NCI-H128 (cell line): ENCODE measurements around the gene CNDP2.
"Not testable (repeated sequence)": the region's sequence is repeated elsewhere in the genome, so short reads cannot be mapped to it uniquely, and the experiment has no call there.

Source experiments
- DNase-seq: peaks from one replicate; lab custom pipeline; 2025; ENCODE audit not compliant: unreplicated experiment; lab: John Stamatoyannopoulos, UW

The CNDP2 gene

DNA sequence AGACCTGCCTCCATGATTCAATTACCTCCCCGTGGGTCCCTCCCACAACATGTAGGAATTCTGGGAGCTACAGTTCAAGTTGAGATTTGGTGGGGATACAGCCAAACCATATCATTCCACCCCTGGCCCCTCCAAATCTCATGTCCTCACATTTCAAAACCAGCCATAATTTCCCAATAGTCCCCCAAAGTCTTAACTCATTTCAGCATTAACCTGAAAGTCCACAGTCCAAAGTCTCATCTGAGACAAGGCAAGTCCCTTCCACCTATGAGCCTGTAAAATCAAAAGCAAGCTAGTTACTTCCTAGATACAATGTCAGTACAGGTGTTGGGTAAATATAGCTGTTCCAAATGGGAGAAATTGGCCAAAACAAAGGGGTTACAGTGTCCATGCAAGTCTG is 69.0 kb downstream of the CNDP2 start:
- DNase-seq = not testable (repeated sequence)

DNA sequence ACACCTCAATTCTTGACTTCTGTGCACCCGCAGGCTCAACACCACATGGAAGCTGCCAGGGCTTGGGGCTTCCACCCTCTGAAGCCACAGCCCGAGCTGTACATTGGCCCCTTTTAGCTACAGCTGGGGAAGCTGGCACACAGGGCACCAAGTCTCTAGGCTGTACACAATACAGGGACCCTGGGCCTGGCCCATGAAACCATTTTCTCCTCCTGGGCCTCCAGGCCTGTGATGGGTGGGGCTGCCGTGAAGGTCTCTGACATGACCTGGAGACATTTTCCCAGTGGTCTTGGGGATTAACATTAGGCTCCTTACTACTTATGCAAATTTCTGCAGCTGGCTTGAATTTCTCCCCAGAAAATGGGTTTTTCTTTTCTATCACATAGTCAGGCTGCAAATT is 69.8 kb downstream of the CNDP2 start:
- not testable (repeated sequence) for DNase-seq

DNA sequence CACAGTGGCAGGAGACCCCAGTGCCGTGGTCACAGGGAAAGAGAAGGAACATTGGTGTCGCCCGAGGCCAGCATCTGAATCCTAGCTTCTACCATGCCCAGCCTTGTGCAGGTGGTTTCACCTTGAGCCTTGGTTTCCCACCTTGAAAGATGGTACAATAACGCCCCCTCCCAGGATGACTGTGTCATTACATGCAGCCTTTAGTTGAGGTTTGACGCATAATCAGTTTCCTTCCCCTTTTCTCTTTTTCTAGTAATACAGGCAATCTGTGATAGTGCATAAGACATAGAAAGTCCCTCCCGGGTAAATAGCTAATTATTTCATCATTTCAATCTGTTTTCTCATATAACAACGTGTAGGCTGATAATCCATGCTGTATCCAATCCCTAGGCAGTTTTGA is 71.7 kb downstream of the CNDP2 start:
- DNase-seq = no peak

DNA sequence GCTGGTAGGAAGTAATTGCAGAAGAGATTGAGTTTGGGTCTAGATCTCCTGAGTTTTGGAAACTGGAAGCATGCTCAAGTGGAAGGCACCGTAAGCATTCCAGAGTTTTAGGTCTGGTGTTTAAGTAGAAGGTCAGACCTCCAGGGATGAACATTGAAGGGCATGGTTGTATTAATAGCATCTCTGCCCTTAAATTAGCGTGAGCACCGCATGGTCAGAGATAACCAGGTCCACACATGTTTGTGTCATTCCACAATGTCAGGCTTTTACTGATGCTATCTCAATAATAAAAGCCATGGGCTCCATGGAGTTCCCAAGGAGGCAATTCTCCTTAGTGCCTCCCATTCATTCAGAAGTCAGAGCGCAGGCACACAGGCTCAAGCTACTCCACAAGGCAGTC is 73.2 kb downstream of the CNDP2 start:
- DNase-seq = no peak

DNA sequence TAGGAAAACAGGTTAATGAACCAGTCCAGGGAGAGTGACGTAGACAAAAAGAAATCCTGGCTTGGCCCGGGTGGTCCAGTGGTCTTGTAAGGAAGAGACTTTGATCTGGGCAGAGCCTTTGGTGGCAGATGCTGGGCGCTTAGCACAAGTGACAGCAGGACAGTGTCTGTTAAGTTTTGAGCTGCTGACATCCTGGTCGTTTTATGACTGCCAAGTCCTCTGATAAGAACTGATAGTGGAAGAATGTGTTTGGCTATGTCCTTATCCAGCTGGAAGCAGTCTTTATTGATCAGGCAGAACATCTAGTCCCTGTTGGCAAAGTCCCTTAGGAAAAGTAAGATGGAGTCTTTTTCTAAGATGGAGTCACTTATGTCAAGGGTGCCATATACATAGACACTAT is 74.1 kb downstream of the CNDP2 start:
- no peak for DNase-seq

GRCh38 chr18:74571895-74572680 is 75.9 kb downstream of the CNDP2 start:
- DNase-seq = no peak

DNA sequence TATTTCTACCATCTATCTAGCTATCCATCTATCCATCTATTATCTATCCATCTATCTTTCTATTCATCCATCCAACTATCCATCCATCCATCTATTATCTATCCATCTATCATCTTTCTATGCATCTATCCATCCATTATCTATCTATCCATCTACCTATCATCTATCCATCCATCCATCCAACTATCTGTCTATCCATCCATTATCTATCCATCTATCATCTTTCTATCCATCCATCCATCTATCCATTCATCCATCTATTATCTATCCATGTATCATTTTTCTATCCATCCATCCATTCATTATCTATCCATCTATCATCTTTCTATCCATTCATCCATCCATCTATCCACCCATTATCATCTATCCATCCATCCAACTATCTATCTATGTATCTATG is 76.9 kb downstream of the CNDP2 start:
- no peak for DNase-seq
